ENCODE data around the gene WDR73. TPM values are rescaled to one million over a fixed set of nuclear protein-coding genes. Genes with fewer than 3 reads are reported as not detected.
A peak's percentile ranks its signal among the peaks of the same experiment; 100 is the strongest.

Gene WDR73
- 12.8 and 12.9 TPM in 2 replicates for polyA plus RNA-seq (2013)

DNA sequence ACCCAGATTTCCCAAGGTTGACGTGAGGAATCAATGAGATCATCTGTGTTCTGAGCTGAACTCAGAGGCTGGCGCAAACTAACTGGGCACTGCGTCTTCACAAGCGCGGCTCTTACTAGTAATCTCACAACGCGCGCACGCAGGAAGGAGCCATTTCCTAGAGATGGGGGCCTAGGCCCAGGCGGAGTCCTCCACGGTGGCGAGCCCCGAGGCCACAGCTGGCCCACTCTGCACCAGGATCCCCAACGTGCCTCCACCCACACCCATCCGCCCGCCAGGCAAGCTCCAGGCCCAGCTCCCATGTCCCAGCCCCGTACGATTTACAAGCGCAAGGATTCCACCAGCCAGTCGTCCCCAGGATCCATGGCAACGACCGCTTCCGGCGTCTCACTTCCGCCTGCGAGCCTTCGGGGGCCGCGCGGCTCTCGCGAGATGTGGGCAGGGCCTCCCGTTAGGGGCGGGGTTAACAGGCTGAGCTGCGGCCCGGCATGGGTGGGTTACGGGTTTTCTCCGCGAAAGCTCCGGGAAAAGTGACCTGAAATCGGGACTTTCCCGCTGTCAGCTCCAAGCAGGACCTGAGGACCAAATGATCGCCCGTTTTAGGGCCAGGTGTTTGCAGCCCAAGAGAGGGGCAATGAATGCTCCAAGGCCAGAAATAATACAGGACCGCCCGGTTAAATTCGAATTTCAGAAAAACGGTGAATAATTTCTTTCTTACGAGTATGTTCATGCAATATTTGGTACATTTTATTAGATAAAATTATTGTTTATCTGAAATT, at the start of gene WDR73:
TSS of gene WDR73 (minus strand) at position 374 of the 779 bp plus-strand sequence. CDS start at position 365, 9 bp downstream.
- Histone ChIP-seq H3K27me3 (ENCODE audit: insufficient read depth, low read length) (no peaks in the 10 kb centered on the region), H3K4me1 (ENCODE audit: control insufficient read depth in 1 of 2, insufficient read depth in 2 of 2, low read length in 2 of 2) (peaks cover 7% of the 10 kb centered on the region in 2 experiments), H3K4me3 (ENCODE audit: low read depth, low read length) (peak within 1 kb of the TSS; percentile 99), H2BK12ac (ENCODE audit: low read length) (no peak within 1 kb of the TSS), H3K14ac (ENCODE audit: low read length) (peak within 1 kb of the TSS; percentile 56), H3K18ac (ENCODE audit: low read length) (peak within 1 kb of the TSS; percentile 27), H3K79me2 (ENCODE audit: control insufficient read depth, insufficient read depth, low read length, poor library complexity) (peaks cover 8% of the 10 kb centered on the region), H4K12ac (ENCODE audit: low read depth, low read length) (peak within 1 kb of the TSS; percentile 45), H3K27ac (ENCODE audit: low read depth, low read length) (peak within 1 kb of the TSS; percentile 49), H4K8ac (ENCODE audit: low read depth, low read length) (peak within 1 kb of the TSS; percentile 47), H3K79me1 (ENCODE audit: low read length) (peaks cover 8% of the 10 kb centered on the region), H2AFZ (ENCODE audit: insufficient read depth, low read length, poor library complexity) (peak within 1 kb of the TSS; percentile 51), H2BK120ac (ENCODE audit: insufficient read depth, low read length, poor library complexity) (no peak within 1 kb of the TSS), H2BK5ac (ENCODE audit: low read depth, low read length, poor library complexity) (peak within 1 kb of the TSS; percentile 10), H2AK5ac (ENCODE audit: low read length) (peak within 1 kb of the TSS; percentile 11), H3K9me3 (ENCODE audit: insufficient read depth, low read depth, low read length) (no peaks in the 10 kb centered on the region), H3K9ac (ENCODE audit: low read length) (peak within 1 kb of the TSS; percentile 97), H3K4me2 (ENCODE audit: low read length) (peak within 1 kb of the TSS; percentile 74), H4K91ac (ENCODE audit: low read depth, low read length) (peak within 1 kb of the TSS; percentile 9), H3K4ac (ENCODE audit: low read depth, low read length) (peak within 1 kb of the TSS; percentile 17), H3K36me3 (ENCODE audit: control insufficient read depth in 1 of 2, insufficient read depth in 2 of 2, low read length in 2 of 2) (peaks cover 14 to 18% of the 10 kb centered on the region in 2 experiments), H3K23ac (ENCODE audit: low read length) (no peak within 1 kb of the TSS)
- peak; percentile 96 to 99 for DNase-seq
- no CpG with 5 or more reads among the region's 49 CpGs for WGBS (ENCODE audit: extremely low coverage, insufficient coverage, insufficient read length)

DNA sequence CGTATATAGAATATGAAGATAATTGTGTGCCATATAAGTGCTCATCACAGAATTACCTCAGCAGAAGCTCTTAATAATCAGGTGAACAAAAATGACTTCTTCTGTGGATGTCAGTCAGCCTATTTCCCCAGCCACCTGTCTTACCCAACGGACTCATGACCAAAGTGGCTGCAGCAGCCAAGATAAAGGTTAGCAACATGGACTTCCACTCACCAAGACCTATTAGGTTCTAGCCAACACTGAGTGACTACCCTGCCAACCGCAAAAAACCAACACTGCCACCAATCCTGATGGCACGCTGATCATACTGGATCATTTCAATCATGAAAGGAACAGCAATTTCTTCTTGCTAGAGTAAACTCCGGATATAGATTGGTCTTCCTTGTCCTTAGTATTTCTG, 49.7 kb upstream of the WDR73 start:
- H2BK120ac ChIP-seq (ENCODE audit: insufficient read depth, low read length, poor library complexity) = no peak overlapping the region
- H3K4me3 ChIP-seq (ENCODE audit: low read depth, low read length) = no peak overlapping the region
- no peaks in the 10 kb centered on the region for H3K9me3 ChIP-seq (ENCODE audit: insufficient read depth, low read depth, low read length)
- peak overlapping the region; percentile 59 for H3K4ac ChIP-seq (ENCODE audit: low read depth, low read length)
- H4K8ac ChIP-seq (ENCODE audit: low read depth, low read length) = no peak overlapping the region
- no peaks in the 10 kb centered on the region for H3K27me3 ChIP-seq (ENCODE audit: insufficient read depth, low read length)
- no peak overlapping the region for H2BK5ac ChIP-seq (ENCODE audit: low read depth, low read length, poor library complexity)
- no peak for DNase-seq
- H3K79me2 ChIP-seq (ENCODE audit: control insufficient read depth, insufficient read depth, low read length, poor library complexity) = peaks cover 13% of the 10 kb centered on the region
- no CpG with 5 or more reads among the region's 5 CpGs for whole genome bisulfite sequencing (ENCODE audit: extremely low coverage, insufficient coverage, insufficient read length)
- no peaks in the 10 kb centered on the region for H3K79me1 ChIP-seq (ENCODE audit: low read length)
- no peak overlapping the region for H2AK5ac ChIP-seq (ENCODE audit: low read length)
- H3K9ac ChIP-seq (ENCODE audit: low read length) = no peak overlapping the region
- H3K4me2 ChIP-seq (ENCODE audit: low read length) = no peak overlapping the region
- no peak overlapping the region for H2AFZ ChIP-seq (ENCODE audit: insufficient read depth, low read length, poor library complexity)
- H4K12ac ChIP-seq (ENCODE audit: low read depth, low read length) = no peak overlapping the region
- H3K18ac ChIP-seq (ENCODE audit: low read length) = no peak overlapping the region
- no peak overlapping the region for H2BK12ac ChIP-seq (ENCODE audit: low read length)
- H3K36me3 ChIP-seq (ENCODE audit: control insufficient read depth in 1 of 2, insufficient read depth in 2 of 2, low read length in 2 of 2) = peaks cover 0 to 2% of the 10 kb centered on the region in 2 experiments
- no peak overlapping the region for H3K27ac ChIP-seq (ENCODE audit: low read depth, low read length)
- H4K91ac ChIP-seq (ENCODE audit: low read depth, low read length) = no peak overlapping the region
- no peak overlapping the region for H3K14ac ChIP-seq (ENCODE audit: low read length)
- H3K23ac ChIP-seq (ENCODE audit: low read length) = no peak overlapping the region
- no peaks in the 10 kb centered on the region for H3K4me1 ChIP-seq (ENCODE audit: control insufficient read depth in 1 of 2, insufficient read depth in 2 of 2, low read length in 2 of 2)

DNA sequence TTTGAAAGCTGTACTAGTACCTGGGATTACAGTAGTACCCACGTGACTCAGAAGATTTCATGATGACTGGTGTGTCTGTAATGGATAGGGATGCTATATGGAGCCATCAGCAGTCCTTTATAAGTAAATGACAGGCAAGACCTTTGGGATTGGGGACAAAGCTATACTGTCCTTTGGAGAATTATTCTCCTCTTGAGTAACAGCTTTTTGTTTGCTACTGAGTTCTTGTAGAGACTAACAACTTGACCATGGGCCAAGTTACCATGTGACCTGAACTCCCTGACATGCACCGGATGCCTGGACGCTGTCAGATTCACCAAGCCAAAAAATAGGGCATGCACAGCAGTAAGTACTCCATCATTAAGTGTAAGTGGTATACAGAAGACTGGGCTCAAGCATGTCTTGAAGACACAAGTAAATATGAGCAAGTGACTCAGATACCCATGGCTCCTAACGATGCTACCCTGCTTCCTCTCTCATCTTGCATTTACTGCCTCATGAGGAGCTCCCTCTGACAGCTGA, 48.9 kb upstream of the WDR73 start:
- H2BK12ac ChIP-seq (ENCODE audit: low read length) = no peak overlapping the region
- no peak overlapping the region for H3K9ac ChIP-seq (ENCODE audit: low read length)
- WGBS (ENCODE audit: extremely low coverage, insufficient coverage, insufficient read length) = no CpG with 5 or more reads among the region's 4 CpGs
- no peak overlapping the region for H4K91ac ChIP-seq (ENCODE audit: low read depth, low read length)
- no peaks in the 10 kb centered on the region for H3K4me1 ChIP-seq (ENCODE audit: control insufficient read depth in 1 of 2, insufficient read depth in 2 of 2, low read length in 2 of 2)
- H4K8ac ChIP-seq (ENCODE audit: low read depth, low read length) = no peak overlapping the region
- no peaks in the 10 kb centered on the region for H3K27me3 ChIP-seq (ENCODE audit: insufficient read depth, low read length)
- no peaks in the 10 kb centered on the region for H3K9me3 ChIP-seq (ENCODE audit: insufficient read depth, low read depth, low read length)
- DNase-seq = no peak
- H2AK5ac ChIP-seq (ENCODE audit: low read length) = no peak overlapping the region
- no peak overlapping the region for H3K4me2 ChIP-seq (ENCODE audit: low read length)
- H3K18ac ChIP-seq (ENCODE audit: low read length) = no peak overlapping the region
- H3K36me3 ChIP-seq (ENCODE audit: control insufficient read depth in 1 of 2, insufficient read depth in 2 of 2, low read length in 2 of 2) = peaks cover 0 to 2% of the 10 kb centered on the region in 2 experiments
- no peak overlapping the region for H3K27ac ChIP-seq (ENCODE audit: low read depth, low read length)
- H4K12ac ChIP-seq (ENCODE audit: low read depth, low read length) = no peak overlapping the region
- no peak overlapping the region for H3K14ac ChIP-seq (ENCODE audit: low read length)
- no peak overlapping the region for H2BK120ac ChIP-seq (ENCODE audit: insufficient read depth, low read length, poor library complexity)
- no peak overlapping the region for H2BK5ac ChIP-seq (ENCODE audit: low read depth, low read length, poor library complexity)
- no peak overlapping the region for H3K23ac ChIP-seq (ENCODE audit: low read length)
- no peaks in the 10 kb centered on the region for H3K79me1 ChIP-seq (ENCODE audit: low read length)
- H3K4me3 ChIP-seq (ENCODE audit: low read depth, low read length) = no peak overlapping the region
- peak overlapping the region; percentile 13 for H3K4ac ChIP-seq (ENCODE audit: low read depth, low read length)
- H3K79me2 ChIP-seq (ENCODE audit: control insufficient read depth, insufficient read depth, low read length, poor library complexity) = peaks cover 13% of the 10 kb centered on the region
- H2AFZ ChIP-seq (ENCODE audit: insufficient read depth, low read length, poor library complexity) = no peak overlapping the region

DNA sequence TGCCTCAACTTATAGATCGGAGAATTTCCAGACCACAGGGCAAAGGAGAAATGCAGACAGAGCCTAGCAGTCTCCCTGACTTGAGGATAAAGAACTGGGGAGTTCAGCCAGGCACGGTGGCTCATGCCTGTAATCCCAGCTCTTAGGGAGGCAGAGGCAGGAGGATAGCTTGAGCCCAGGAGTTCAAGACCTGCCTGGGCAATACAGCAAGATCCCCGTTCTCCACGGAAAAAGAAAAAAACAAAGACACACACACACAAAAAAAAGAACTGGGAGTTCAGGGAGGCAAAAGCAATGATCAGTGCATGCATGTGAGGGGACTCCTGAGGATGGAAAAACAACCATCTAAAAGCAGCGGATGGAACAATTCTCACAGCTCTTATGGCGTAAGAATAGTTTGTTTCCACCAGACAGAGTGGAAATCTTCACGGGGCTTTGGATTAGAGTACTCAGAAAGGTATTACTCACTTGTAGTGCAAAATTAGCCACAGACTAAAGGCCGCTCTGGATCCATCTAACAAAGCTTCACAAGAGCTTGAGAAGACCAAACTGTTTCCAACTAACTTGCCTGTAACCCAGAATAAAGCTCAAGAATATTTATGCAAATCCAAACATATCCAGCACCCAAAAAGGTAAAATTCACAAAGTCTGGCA, 45.6 kb upstream of the WDR73 start:
- Histone ChIP-seq H3K9ac (ENCODE audit: low read length) (no peak overlapping the region), H3K4me2 (ENCODE audit: low read length) (no peak overlapping the region), H2BK120ac (ENCODE audit: insufficient read depth, low read length, poor library complexity) (no peak overlapping the region), H2BK12ac (ENCODE audit: low read length) (peak overlapping the region; percentile 13), H4K8ac (ENCODE audit: low read depth, low read length) (no peak overlapping the region), H2BK5ac (ENCODE audit: low read depth, low read length, poor library complexity) (no peak overlapping the region), H3K4me1 (ENCODE audit: control insufficient read depth in 1 of 2, insufficient read depth in 2 of 2, low read length in 2 of 2) (no peaks in the 10 kb centered on the region), H3K9me3 (ENCODE audit: insufficient read depth, low read depth, low read length) (no peaks in the 10 kb centered on the region), H3K36me3 (ENCODE audit: control insufficient read depth in 1 of 2, insufficient read depth in 2 of 2, low read length in 2 of 2) (peaks cover 0 to 2% of the 10 kb centered on the region in 2 experiments), H3K18ac (ENCODE audit: low read length) (no peak overlapping the region), H3K27ac (ENCODE audit: low read depth, low read length) (no peak overlapping the region), H3K79me1 (ENCODE audit: low read length) (no peaks in the 10 kb centered on the region), H2AFZ (ENCODE audit: insufficient read depth, low read length, poor library complexity) (no peak overlapping the region), H3K14ac (ENCODE audit: low read length) (no peak overlapping the region), H4K91ac (ENCODE audit: low read depth, low read length) (no peak overlapping the region), H3K4me3 (ENCODE audit: low read depth, low read length) (no peak overlapping the region), H3K79me2 (ENCODE audit: control insufficient read depth, insufficient read depth, low read length, poor library complexity) (peaks cover 14% of the 10 kb centered on the region), H3K23ac (ENCODE audit: low read length) (no peak overlapping the region), H3K4ac (ENCODE audit: low read depth, low read length) (peak overlapping the region; percentile 58), H3K27me3 (ENCODE audit: insufficient read depth, low read length) (no peaks in the 10 kb centered on the region), H2AK5ac (ENCODE audit: low read length) (no peak overlapping the region), H4K12ac (ENCODE audit: low read depth, low read length) (no peak overlapping the region)
- no CpG with 5 or more reads among the region's 8 CpGs for WGBS (ENCODE audit: extremely low coverage, insufficient coverage, insufficient read length)
- DNase-seq = no peak
